ENCODE results near the gene MYLIP. TPM values are rescaled to one million over a fixed set of nuclear protein-coding genes. Genes with fewer than 3 reads are reported as not detected.

MYLIP gene
- total and polyA plus RNA-seq, 2 of the 4 experiments (the other 2 are of a cell fraction): 1.8 to 3.2 TPM

GRCh38 chr6:16136091-16136490 lies 7.2 kb downstream of the MYLIP start:
- no peak overlapping the region for H3K14ac ChIP-seq (replicated peaks; ENCODE audit: low read depth, low read length)
- BruUV-seq (replicated peaks): no TSS peak
- H2AK9ac ChIP-seq (replicated peaks; ENCODE audit: low read depth, low read length, poor library complexity): no peak overlapping the region
- no peak overlapping the region for H2BK20ac ChIP-seq (ENCODE audit: low read depth, low read length)
- no peak overlapping the region for H4K91ac ChIP-seq (ENCODE audit: insufficient read depth, low read depth, low read length)
- H3K56ac ChIP-seq (ENCODE audit: extremely low read depth, insufficient read depth, low read length): no peak overlapping the region
- H3K4me1 ChIP-seq (ENCODE audit: control insufficient read depth, insufficient read depth, low read length): peaks cover 3% of the 10 kb centered on the region; the same call in 1 of the 2 replicates
- H3K18ac ChIP-seq (ENCODE audit: low read depth, low read length): no peak overlapping the region
- peaks cover 49% of the 10 kb centered on the region; the same call in 1 of the 2 replicates for H4K20me1 ChIP-seq (ENCODE audit: insufficient read depth, low read length)
- H4K8ac ChIP-seq (ENCODE audit: low read depth in 2 of 2, low read length in 2 of 2): no peak overlapping the region
- no CpG with 5 or more reads among the region's 3 CpGs for WGBS, 2 experiments (ENCODE audit: extremely low coverage in 2 of 2, insufficient read length in 1 of 2)
- no peak overlapping the region for H3K4me2 ChIP-seq (ENCODE audit: low read depth, low read length)
- POLR2A ChIA-PET (ENCODE audit: unreplicated experiment): no interaction called here
- no peak overlapping the region for H4K5ac ChIP-seq (ENCODE audit: low read depth, low read length)
- H3K23ac ChIP-seq (ENCODE audit: low read depth, low read length): no peak overlapping the region
- no peaks in the 10 kb centered on the region; the same call in 1 of the 2 replicates for H3K9me1 ChIP-seq (ENCODE audit: insufficient read depth, low read length)
- ATAC-seq (ENCODE audit: low read depth) (no peak), DNase-seq (no peak)
- CTCF ChIA-PET: no interaction called here
- no peak overlapping the region for H3K9ac ChIP-seq (ENCODE audit: low read depth, low read length)
- no peaks in the 10 kb centered on the region for H3K9me3 ChIP-seq (ENCODE audit: control insufficient read depth, insufficient read depth, low read length)
- no peak overlapping the region for H2BK15ac ChIP-seq (ENCODE audit: low read depth, low read length)
- H2BK120ac ChIP-seq (ENCODE audit: low read depth, low read length): no peak overlapping the region
- H2BK5ac ChIP-seq (ENCODE audit: low read depth, low read length, poor library complexity, severe bottlenecking): no peak overlapping the region
- intact Hi-C loops (cut with micrococcal nuclease) (no loop called here), dilution Hi-C loops (cut with HindIII; ENCODE audit: low sequenced_read_pairs, unreplicated experiment) (no loop called here), in situ Hi-C loops (cut with MboI; ENCODE audit: low sequenced_read_pairs) (no loop called here)
- peaks cover 24% of the 10 kb centered on the region for H3K27me3 ChIP-seq (ENCODE audit: control insufficient read depth, insufficient read depth, low read length)
- no peak overlapping the region for H2AK5ac ChIP-seq (ENCODE audit: low read depth, low read length)
- no peak overlapping the region for H3K4me3 ChIP-seq (ENCODE audit: insufficient read depth, low read depth, low read length)
- peaks cover 12 to 18% of the 10 kb centered on the region in 2 experiments; a peak in 3 of 4 replicates for H3K79me1 ChIP-seq (ENCODE audit: low read depth in 1 of 2, low read length in 2 of 2)
- H3K27ac ChIP-seq (ENCODE audit: insufficient read depth, low read length): no peak overlapping the region
- H3K36me3 ChIP-seq (ENCODE audit: control insufficient read depth, insufficient read depth, low read length): peaks cover 4% of the 10 kb centered on the region; the same call in 1 of the 2 replicates
- H3K4ac ChIP-seq (ENCODE audit: low read depth, low read length): no peak overlapping the region
- H2AFZ ChIP-seq (replicated peaks; ENCODE audit: low read length, poor library complexity): no peak overlapping the region
- no peak for TF ChIP-seq MAFK (IDR thresholded peaks at IDR 0.05; ENCODE audit: low read depth, low read length)
- no peak for TF ChIP-seq CTCF (conservative IDR thresholded peaks at IDR 0.05; ENCODE audit: low read depth, low read length)
- TF ChIP-seq RCOR1 (IDR thresholded peaks at IDR 0.05; ENCODE audit: insufficient replicate concordance, low read length): no peak
- TF ChIP-seq CEBPB (IDR thresholded peaks at IDR 0.05; ENCODE audit: low read depth, low read length): no peak
- no peak for TF ChIP-seq ELK1 (IDR thresholded peaks at IDR 0.05; ENCODE audit: borderline replicate concordance, low read depth, low read length)
- TF ChIP-seq POLR2A (IDR thresholded peaks at IDR 0.05; ENCODE audit: low read depth, low read length): no peak
- no peak for TF ChIP-seq FOS (IDR thresholded peaks at IDR 0.05; ENCODE audit: low read depth, low read length)
